HG02970 (cell line): ENCODE data around the gene NATD1.
A peak's percentile ranks its signal among the peaks of the same experiment; 100 is the strongest.

Experiments used
- ATAC-seq: cut with Tn5 transposase; IDR thresholded peaks from one replicate; pipeline ENCODE4 v1.9.1; 2021; ENCODE audit warnings: mild to moderate bottlenecking, moderate library complexity, moderate number of reproducible peaks; ENCODE audit not compliant: unreplicated experiment, low FRiP score

NATD1 gene

DNA sequence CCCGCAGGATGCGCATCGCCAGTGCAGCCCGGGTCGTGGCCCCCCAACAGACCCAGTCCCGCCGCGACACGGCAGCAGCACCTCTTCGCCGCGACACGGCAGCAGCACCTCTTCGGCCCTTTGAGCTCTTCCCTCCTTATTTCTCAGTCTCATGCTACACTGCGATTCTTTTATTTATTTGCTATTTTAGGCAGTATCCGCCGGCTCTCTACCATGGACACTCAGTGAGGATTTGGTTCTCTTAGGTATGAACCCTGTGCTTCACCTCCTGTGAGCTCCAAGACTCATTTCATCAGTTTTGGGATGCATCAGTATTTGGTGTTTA lies 23.0 kb upstream of the NATD1 start:
- ATAC-seq: no peak

DNA sequence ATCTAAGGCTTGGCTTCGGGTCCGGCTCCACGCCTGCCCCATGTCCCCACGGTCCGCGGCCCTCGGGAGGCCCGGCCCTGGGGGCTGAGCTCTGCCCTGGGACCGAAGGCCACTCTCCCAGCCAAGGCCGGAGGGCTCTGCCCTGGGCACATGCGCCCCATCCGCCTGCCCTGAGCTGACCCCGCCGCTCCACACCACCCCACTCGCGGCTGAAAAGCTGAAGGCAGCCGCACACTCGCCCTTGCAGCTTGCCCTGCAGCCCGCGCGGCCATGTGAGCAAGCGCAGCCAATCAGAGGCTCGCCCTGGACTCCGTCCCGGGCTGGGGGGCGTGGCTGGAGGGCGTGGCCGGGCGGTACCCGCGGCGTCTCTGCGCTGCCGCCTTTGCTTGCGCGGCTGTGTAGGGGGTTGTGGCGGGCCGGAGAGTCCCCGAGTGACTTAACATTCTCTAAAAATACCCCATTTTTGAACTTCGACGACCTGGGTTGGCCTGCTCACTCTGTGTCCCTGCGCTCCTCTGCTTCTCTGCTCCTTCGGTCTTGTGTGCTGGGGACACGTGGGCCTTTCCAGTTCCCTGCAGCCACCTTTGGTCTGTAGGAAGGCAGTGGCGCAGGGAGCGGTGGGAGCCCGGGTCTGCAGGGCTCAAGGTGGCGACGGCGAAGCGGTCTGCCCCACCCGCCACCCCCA lies 22.5 kb upstream of the NATD1 start:
- ATAC-seq: peak; percentile 90

DNA sequence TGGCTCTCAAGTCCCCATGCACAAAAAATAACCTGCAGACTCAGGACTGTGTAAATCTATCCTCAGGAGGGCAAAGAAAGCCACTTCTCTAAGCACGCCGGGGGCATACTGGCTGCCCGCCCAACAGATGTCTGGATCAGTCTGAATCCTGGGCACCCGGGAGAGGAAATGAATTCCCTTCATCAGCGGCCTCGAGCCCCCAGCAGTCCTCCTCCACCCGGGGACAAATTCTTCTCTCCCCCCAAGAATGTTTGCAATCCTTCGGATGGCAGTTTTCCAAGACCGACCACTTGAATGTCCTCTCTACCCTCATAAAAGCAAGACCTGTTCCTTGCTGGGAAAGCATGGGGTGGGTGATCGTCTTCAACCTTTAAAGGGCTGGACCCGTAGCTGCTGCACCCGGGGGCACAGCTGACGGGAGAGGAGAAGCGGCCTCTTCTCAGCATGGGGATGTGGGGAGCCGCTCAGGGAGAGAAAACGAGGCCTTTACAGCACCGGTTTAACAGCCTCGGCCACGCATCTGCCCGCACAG lies 21.9 kb upstream of the NATD1 start:
- ATAC-seq: no peak

DNA sequence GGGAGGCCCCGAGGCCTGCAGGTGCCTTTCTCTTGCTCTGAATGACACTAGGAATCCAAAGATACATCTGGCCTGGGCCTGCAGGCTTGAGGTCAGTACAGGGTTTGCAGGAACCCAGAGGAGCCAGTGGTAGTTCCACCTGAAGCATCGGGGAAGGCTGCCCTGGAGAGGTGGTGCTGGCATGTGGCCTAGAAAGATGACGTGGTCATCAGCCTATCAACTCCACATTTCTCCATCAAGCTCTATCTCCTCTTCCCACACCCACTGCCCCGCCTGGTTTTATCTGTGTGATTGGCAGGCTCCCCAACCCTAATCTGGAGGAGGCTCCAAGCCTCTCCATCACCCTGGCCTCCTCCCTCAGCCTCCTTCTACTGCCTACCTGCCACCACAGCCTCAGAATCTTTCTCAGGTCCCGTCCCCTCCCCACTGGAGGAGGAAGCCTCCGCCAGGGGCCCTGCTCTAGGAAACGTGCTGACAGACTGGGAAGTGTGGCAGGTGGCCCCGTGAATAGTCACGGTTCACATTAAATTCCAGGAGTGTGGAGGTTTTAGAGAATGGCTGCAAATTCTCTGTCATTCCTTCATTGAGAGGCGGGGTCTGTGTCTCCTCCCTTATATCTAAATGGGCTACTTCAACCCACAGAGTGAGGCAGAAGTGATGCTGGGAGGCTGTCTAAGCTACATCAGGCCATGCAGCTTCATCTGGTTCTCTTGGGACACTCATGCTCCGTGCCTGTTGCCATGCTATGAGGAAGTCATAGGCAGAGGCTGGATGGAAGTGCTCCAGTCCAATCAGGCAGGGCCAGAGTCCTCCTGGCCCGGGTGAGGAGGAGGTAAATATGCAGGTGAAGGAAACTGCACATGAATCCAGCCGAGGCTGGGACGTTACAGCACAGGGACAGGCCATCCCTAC lies 19.9 kb upstream of the NATD1 start:
- no peak for ATAC-seq

DNA sequence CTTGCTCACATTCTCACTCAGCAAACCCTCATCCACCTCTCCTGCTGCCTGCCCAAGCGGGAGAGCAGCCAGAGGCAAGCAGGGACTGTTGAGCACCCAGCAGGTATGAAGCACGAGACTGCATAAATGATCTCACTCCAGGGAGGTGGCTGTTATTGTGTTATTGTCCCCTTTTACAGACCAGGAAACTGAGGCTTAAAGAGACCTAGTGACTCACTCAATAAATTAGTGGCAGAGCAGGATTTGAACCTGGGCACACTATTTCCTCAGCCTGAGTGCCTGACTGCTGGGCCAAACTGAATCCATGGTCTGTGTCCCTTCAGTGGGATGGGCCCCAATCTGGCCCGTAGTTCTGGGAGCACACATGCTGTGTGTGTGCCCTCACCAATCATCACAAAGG lies 19.0 kb upstream of the NATD1 start:
- ATAC-seq: no peak

DNA sequence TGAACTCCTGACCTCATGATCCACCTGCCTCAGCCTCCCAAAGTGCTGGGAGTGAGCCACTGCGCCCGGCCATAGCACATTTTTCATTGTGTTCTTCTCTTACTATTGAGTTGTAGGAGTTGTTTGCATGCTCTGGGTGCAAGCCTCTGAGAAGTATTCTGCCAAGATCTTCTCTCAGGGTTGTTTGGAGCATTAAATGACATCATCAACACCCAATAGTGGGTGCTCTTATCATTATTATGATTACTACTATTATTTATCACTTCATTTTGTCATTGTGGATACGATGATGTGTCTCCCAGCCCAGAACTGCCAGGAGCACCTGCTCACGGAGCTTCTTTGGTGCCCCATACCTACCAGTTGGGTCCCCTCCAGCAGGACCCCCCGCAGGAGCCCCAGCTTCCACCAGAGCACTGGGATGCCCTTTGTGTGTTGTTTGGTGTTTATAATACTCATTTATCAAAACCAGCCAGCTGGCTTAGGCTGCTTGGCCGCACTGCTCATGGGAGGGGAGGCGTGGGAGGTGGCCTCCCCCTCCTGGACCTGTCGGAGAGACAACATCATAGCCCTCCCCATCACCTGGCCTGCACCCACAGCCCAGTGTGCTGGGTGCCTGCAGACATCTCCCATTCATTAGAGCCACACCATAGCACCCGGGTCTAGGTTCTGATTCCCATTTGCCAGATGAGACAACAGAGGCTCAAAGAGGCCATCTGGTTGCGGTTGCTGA lies 18.4 kb upstream of the NATD1 start:
- ATAC-seq: no peak

DNA sequence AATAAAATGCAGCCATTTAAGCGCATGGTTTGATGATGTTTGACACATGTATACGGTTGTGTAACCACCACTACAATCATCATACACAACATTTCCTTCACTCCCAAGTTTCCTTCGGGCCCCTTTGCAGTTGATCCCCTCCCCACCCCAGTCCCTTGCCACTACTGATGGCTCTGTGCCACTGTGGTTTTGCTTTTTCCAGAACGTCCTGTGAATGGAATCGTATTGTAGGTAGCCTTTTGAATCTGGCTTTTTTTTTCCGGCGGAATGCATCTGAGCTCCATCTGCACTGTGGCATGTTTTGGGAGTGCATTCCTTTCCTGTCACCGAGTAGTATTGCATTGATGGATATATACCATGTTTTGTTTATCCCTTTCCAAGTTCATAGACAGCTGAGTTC lies 16.2 kb upstream of the NATD1 start:
- no peak for ATAC-seq

DNA sequence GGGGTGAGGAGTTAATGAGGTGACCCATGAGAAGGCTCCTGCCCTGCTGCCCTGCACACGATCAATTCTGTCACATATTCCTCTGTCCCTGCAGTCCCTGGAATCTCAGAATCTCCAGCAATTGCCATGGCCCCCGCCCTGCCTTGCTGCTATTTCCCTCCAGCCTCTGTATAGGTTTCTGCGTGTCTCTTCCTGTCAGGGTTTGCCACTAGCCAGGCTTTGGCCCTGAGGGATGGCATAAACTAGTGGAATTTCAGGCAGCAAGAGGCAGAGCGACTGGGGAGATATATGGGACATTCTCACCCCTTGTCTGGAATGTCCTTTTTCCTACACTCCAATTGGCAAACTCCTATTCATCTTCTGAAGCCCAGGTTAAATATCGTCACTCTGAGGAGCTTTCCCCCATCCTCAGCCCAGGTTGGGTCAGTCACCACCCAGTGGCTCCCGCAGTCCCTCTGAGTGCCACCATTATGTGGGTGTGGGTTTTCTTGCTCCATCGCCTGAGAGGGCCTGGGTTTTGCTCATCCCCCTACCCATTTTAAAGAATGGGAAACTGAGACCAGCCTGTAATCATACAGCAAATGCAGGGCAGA lies 15.5 kb upstream of the NATD1 start:
- ATAC-seq: no peak

DNA sequence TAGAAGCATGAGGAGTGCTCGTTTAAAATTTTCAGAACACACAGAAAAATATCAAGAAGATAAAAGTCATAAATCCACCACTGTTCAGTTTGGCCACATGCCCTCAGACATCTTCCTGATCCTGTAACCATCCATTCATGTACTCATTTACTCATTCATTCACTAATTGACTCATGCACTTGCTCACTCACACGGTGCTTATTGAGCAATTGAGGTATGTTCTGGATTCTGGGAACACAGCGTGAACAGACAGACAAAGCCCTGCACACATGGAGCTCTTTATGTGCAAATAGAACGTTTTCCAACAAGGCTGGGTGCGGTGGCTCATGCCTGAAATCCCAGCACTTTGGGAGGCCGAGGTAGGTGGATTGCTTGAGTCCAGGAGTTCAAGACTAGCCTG lies 10.2 kb upstream of the NATD1 start:
- ATAC-seq: no peak

DNA sequence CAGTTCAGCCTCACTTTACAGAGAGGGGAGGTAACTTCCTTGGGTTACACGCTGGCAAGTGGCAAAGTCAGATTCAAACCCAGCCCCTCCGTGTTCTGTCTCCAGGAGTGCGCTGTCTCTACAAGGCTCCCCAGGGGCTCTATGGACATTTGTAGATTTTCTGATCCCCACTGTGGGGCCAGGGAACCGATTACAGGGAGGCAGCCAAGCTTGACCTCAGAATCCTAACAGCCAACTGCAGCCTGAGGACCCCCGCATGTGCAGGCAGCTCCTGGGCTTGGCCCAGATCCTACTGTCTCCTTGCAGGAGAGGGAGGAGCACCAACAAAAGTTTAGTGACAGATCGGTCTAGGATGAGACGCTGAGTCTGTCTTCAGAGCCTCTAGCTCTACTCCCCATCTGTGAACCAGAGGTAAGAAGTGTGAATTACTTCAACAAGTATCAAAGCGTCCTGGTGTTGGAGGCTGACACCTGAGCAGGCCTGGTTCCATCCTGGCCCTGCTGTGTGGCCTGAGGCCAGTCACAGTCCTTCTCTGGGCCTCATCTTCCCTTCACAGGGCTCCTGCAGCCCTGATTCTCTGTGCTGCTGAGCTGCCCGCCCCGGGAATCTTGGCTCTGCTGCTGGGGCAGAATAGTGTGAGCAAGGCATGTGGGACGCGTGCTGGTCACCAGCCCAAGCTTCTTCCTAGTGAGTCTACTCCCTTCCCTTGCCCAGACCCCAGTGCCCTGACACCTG lies 9.2 kb upstream of the NATD1 start:
- ATAC-seq: no peak

DNA sequence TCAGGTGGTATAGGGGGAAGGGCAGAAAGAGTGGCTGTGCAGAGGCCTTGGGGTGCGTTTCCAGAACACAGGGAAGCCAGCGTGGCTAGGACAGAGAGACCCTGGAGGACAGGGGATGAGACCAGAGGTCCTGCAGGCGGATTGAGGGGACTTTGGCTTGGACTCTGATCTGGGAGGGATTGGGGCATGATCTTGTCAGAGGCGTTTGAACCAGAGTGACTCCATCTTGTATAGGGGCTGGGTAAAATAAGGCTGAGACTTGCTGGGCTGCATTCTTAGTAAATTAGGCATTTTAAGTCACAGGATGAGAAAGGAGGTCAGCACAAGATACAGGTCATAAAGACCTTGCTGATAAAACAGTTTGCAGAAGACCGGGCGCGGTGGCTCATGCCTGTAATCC lies 5.4 kb upstream of the NATD1 start:
- ATAC-seq: no peak

DNA sequence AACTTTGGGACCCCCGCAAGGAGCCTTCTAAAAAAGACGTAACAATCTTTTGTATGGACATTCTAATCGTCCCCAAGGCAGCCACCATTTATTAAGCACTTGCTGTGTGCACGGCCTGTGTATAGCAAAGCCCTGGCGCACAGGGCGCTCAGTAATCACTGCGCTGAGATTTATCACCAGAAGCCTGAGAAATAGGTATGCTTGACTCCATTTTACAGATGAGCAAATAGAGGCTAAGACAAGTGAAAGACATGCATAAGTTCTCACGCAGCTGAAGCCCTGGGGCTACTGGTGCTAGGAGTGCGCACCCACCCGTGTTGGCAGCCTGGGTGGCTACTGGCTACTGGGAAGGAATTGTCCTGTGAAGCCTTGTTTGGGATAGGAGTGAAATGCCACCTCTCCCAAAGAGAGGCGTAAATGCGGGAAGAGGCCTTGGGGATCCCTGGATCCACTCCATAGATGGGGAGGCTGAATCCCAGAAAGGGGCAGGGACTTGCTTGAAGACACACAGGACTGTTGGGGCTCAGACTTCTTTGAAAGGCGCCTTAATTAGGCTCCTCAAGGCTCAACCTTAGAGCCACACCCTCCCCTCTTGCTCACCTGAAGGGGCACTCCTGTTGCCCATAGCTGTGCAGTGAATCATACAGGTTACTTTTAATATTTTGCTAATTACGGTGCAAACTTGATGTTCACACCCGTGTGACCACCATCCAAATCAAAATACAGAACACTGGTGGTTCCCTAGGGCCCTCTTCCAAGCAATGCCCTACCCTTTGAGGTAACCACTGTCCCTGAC lies 634 bp upstream of the NATD1 start:
- no peak for ATAC-seq

DNA sequence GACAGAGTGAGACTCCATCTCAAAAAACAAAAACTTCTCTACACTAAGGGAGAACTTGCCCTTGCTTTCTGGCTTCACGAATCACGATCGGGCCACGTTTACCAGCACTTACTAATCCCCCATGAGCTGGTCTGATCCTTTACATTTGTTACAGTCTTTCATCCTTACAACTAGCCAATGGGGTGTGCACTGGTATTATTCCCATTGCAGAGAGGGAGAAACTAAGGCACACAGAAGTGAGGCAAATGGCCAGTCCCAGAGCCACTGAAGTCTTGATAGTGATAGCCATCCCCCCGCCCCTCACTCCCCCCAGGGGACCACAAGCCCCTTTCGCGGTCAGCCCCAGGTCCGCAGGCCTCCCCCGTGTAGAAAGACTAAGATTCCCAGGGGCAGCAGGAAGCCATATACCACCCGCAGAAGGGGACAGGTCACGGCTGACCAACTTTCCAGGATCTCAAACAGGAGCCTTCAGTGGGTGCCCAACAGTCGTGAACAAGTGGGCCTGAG lies 868 bp downstream of the NATD1 start:
- no peak for ATAC-seq

DNA sequence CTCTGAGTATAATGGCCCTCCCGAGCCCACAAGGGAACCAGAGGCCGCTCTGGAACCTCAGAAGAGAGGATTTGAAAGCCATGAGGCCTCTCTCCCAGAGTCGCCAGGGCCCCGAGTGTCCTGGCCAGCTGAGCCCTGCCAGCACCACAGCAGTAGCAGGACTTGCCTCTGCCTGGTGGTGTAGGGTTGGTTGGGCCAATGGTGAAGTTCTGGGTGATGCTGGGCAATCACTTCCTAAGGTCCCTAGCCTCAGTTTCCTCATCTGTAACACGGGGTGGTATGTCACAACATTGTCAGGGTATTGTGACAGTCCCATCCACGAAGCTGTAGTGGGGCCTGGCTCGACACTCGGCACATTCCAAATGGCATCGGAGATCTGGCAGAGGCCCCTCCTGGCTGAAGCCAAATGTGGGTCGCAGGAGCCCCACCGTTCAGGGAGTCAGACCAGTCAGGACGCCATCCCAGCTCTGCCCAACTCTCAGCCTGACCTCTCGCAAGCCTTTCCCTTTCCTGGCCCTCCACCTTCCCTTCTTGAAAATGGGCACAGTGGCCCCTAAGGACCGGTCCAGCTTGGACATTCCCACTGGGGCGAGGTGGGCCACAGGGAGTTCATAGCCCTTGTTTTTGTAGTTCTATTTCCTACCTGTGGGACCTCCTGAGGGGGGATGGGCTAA lies 1.7 kb downstream of the NATD1 start:
- ATAC-seq: no peak

DNA sequence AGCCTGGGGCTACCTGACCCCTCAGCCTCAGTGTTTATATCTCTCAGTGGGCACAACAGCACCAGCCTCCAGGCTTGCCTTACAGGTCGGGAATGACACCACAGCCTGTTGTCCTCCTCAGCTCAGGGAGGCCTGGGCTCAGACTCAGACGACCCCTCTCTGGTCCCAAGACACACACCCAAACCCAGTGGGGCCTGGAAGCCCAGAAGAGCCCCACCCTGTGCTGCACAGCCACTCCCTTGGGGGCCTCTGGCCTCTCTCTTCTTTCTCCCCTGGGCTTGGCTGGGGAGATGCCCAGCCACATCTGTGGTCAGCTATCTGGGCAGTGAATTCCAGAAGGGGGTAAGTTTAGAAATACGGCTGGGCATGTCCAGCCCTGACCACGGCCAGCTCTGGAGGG lies 2.4 kb downstream of the NATD1 start:
- ATAC-seq: no peak

DNA sequence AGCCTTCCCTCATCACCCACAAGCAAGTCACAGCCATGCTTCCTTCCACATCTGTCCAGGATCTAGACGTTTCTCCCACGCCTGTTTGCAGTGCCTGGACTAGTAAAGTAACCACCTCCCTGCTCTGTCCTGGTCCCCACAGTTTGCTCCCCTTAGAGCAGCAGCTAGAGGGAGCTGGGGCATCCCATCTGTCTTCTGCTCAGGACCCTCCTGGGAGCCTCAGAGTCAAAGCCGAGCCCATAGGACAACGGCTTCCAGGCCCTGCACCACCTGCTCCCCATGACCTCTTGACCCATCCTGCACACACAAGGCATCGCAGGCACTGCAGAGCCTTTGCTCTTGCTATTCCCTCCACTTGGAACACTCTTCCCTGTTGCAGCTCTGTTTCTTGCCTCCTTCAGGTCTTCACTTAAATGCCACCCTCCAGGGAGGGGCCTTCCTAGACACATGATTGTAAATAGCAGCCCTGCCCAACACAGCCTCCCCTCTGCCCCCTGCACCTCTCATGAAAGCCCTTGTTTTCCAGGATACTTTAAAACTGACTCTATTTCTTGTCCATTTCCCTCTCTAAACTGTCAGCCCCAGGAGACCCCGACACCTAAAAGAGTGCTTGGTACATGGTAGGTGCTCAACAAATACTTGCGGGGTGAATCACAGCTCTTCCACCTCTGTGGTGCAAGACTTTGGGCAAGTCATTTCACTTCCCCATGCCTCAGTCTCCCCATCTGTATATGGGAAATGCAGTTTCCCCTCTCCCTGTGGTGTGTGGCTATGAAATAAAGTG lies 3.1 kb downstream of the NATD1 start:
- no peak for ATAC-seq

DNA sequence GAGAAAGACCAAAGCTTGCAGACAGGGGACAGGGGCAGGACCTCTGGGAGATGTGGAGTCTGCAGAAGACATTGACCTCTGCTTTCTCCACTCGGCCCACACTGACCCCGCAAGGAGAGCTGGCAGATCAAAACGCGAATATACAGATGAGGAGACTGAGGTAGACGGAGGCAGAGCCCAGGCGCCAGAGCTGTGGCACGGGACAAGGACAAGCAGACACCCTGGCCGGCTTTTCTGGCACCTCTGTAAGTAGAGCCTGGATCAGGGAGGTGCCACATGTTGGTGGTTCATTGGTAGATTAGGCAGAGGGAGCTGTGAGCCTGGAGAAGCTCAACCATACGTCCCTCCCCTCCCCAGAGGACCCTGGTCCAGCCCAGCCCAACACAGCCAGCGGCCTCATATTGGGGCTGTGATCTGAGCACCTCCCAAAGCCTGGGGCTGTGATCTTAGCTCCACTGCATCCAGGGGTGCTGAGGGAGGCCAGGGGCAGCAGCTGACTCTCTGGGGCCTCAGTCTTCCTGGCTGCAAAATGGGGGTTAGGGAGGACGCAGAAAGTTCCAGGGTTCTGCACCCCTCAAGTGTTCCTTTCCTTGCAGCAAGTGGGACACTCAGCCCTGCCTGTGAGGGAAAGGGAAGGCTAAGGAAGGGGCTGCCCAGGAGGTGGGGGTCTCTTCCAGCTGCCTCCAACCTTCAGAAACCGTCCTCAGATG lies 4.0 kb downstream of the NATD1 start:
- ATAC-seq: no peak
